NCI-H1417 (cell line): ENCODE data around the gene MAST2.
A peak's percentile ranks its signal among the peaks of the same experiment; 100 is the strongest.
"Not testable (repeated sequence)": the region's sequence is repeated elsewhere in the genome, so short reads cannot be mapped to it uniquely, and the experiment has no call there.

Source experiments
- DNase-seq, 3 experiments: peaks; one replicate each; lab custom pipeline; 2025; lab: John Stamatoyannopoulos, UW

MAST2 gene

DNA sequence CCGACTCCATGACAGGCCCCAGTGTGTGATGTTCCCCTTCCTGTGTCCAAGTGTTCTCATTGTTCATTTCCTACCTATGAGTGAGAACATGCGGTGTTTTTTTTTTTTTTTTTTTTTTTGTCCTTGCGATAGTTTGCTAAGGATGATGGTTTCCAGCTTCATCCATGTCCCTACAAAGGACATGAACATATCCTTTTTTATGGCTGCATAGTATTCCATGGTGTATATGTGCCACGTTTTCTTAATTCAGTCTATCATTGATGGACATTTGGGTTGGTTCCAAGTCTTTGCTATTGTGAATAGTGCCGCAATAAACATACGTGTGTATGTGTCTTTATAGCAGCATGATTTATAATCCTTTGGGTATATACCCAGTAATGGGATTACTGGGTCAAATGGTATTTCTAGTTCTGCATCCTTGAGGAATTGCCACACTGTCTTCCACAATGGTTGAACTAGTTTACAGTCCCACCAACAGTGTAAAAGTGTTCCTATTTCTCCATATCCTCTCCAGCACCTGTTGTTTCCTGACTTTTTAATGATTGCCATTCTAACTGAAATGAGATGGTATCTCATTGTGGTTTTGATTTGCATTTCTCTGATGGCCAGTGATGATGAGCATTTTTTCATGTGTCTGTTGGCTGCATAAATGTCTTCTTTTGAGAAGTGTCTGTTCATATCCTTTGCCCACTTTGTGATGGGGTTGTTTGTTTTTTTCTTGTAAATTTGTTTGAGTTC, 54.5 kb downstream of the MAST2 start:
- DNase-seq, result not testable (repeated sequence)

DNA sequence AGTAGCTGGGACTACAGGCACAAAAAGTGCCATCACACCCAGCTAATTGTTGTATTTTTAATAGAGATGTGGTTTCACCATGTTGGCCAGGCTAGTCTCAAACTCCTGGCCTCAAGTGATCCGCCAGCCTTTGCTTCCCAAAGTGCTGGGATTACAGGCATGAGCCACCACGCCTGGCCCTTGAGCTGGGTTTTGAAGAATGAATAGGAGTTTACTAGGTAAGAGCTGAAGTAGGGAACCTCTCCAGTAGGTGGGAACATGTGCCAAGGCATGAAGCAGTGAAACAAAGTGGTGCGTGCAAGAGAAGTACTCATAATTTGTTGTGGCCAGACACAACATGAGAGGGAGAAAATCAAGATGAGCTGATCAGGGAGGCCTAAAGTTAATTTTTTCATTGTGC, 55.8 kb downstream of the MAST2 start:
- DNase-seq, result no peak

DNA sequence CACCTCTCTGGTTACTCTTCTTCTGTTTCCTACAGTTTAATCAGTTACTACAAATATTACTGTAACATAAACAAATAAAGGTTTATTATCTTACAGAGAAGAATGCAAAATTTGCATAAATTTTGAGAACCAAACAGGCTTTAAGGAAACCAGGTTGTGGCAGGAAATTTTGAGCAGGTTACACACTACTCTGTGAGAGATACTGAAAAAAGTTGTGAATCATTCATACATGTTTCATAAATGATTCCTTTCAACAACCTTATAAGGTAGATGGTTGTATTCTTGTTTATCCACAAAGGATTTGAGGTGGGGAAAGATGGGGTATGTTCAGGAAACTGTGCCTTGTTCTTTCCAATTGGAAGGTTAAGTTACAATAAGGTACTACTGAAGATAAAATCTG, 58.6 kb downstream of the MAST2 start:
- no peak for DNase-seq

DNA sequence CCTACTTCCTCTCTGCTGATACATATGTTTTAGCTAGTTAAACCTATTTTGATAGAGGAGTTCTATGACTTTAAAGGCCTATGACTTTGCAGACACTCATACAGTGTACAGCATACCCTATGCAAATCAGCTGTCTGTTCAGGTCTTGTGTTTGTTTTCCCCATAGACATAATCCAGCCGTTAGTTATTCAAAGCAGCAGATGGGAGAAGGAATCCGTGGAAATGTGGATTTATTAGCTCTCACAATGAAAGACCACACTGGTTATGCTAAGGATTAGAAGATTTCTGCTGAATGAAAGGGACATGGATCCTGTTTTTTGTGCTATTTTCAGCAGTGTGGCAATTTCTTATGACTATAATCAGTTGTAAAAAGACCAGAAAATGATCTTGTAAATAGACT, 59.8 kb downstream of the MAST2 start:
- peak in 2 of 3 experiments; percentile 26 to 59 for DNase-seq

DNA sequence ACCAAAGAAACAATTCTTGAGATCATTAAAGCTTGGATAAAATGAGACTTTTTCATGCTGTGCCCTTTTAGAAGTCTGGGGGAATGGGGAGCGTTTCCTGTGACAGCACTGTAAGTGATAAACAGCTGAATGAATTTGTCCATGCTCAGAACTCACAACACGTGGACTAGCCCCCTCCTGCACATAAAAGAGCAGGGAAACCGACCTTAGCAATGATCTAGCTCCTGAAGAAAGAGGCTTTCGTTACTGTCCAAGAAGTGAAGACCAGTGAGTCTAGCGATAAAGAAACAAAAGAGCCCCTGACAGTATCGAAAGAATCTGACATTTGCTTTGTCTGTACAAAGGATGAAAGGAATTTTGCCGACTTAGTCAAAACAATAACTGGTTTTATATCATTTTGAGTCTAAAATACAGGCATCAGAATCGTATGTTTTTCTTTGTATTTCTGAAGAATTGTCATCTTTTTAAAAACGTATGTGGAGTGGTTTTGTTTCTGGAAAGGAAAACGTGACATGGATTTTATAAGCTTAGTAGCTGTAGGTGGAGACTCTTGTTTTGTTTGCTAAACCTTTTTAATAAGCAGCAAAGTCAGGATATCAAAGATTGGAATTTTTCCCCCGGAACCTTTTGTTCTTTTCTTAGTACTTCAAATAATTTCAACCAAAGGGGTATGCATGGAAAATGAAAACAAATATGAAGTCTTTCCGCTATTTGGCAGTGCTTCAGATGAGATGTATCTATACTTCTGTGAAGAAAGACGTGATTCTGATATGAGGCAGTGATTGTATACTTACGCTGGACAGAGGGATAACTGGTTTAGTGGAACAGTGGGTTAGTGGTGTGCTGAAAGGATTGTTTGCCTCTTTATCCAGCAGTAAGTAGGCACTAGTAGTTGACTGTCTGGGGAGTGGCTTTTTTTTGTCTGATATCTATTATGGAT, 61.0 kb downstream of the MAST2 start:
- peak in 1 of 3 experiments; percentile 15 for DNase-seq

DNA sequence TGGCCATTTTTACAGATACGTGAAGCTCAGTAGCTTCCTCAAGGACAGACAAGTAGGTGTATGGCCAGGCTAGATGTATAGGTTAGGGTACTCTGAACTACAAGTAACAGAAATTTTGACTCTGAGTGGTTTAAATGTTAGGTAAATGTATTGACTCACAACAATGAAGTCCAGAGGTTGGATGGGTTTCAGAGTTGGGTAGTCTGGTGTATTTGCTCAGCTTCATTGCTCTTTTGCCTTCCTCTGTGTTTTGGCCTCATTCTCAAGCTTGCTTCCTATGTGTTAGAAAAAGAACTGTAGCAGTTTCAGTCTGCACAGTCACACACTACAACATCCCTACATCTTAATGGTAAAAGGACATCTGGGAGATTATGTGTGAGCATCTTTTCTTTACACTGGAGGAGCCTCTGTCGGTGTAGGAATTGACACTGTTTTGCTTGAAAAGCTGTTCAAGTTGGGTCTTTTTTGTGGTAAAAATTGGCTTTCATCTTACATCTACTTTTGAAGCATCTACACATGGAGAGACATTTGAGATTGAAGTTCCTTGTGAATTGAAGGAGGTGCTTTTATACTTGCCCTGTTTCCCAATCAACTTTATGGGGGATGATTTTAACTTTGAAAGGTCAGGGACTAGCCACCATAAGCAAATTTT, 64.4 kb downstream of the MAST2 start:
- no peak for DNase-seq

DNA sequence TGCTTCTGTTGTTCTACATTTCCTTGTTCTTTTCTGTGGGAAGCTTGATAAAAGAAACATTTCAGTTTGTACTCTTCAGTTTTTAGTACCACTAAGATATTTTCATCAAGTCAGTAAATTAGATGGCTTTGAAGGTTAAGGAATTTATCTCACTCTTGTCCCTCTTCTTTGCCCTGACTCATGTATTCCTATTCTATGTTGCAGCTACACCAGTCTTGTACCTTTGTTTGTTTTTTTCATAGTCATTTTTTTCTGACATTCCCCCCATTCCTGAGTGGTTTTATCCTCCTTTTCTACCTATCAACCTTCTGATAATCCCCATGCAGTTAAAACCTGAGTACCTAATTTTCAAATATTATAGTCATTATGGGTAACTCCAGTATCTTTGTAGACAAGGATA, 65.4 kb downstream of the MAST2 start:
- no peak for DNase-seq

DNA sequence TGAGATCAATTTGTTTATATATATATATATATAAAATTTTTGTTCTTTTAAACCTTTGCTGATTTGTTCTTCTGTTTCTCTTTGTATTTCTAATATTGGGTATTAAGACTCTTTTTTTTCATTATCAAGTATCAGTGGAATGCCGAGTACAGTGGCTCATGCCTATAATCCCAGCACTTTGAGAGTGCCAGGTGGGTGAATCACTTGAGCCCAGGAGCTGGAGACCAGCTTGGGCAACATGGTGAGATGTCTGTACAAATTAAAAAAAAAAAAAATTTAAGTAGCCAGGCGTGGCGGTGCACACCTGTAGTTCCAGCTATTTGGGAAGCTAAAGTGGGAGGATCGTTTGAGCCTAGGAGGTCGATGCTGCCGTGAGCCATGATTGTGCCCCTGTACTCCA, 67.1 kb downstream of the MAST2 start:
- DNase-seq, result no peak

DNA sequence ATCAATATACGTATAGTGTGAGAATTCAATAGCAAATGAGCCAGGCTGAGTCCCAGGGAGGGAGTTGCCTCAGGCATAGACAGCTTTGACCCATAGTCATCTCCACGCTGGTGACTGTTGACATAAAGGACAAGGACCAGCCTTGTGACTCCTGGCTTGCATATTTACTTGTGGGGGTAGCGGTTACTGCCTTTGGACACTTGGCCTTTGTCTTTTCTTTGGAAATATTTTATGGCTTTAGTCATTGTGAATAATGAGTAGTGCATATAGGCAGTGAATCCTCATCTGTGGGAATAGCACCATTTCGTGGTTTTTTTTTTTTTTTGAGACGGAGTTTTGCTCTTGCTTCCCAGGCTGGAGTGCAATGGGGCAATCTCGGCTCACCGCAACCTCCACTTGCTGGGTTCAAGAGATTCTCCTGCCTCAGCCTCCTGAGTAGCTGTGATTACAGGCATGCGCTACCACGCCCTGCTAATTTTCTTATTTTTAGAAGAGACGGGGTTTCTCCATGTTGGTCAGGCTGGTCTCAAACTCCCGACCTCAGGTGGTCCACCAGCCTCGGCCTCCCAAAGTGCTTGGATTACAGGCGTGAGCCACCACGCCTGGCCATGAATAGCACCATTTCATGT, 68.9 kb downstream of the MAST2 start:
- not testable (repeated sequence) for DNase-seq

DNA sequence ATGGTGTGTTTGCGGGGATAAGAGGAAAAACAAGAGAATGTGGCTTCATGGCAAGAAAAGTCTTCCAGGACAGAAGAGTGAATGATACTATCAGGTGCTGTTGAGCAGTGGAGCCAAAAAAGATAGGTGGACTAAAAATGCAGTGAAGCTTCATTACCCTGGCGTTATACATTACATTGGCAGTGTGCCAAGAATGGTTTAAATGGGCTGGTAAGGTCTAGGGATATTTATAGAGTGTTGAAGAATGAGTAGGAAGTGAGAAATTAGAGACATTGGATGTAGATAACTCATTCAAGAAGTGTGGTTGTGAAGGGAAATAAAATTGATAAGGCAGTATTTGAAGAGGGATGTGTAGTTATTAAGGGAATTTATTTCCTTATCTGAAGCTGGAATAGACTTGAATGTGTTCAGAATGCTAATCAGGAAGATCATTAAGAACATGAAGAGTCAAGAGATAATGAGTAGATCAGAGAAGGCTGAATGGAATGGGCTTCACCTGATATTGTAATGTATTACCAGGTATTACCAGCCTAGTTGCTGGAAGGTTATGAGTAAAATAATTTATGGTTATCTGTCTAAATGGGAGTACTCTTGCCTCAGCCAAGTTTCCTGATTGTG, 72.7 kb downstream of the MAST2 start:
- DNase-seq, result peak; percentile 13 to 74 (median 67)

DNA sequence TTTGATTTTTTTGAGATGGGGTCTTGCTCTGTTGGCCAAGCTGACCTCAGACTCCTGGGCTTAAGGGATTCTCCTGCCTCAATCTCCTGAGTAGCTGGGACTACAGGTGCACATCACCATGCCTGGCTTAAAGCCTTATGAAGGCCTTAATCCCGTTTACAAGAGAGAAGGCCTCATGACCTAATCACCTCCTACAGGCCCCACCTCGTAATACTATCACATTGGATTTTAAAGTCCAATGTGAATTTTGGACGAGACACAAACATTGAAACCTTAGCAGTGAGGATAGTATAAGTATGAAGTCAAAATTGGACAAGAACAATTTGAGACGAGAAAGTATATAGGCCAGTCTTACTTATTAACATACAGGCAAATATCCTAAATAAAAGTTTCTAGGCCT, 73.9 kb downstream of the MAST2 start:
- DNase-seq, result no peak

DNA sequence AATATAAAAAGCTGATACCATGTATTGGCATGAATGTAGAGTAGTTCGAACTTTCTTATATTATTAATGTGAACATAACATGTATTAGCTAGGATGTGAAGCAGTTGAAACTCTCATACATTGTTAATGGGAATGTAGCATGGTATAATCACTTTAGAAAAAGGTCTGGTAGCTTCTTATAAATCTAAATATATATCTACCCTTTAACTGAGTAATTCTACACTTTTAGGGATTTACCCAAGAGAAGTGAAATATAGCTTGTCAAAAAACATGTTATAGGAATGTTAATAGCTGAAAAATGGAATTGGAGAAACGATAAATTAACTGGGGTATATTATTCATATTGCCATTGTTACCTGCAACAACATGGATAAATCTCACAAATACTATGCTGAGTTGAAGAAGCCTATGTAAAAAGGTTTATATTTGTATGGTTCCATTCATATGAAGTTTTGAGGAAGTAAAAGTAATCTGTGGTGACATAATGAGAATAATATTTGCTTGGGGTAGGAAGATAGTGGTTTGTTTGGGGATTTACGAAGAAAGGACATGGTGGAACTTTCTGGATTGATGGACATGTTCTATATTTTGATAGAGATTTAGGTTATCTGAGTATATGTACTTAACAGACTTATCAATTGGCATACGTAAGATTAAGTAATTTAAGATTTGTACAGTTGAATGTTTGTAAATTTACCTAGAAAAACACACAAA, 76.6 kb downstream of the MAST2 start:
- no peak for DNase-seq

DNA sequence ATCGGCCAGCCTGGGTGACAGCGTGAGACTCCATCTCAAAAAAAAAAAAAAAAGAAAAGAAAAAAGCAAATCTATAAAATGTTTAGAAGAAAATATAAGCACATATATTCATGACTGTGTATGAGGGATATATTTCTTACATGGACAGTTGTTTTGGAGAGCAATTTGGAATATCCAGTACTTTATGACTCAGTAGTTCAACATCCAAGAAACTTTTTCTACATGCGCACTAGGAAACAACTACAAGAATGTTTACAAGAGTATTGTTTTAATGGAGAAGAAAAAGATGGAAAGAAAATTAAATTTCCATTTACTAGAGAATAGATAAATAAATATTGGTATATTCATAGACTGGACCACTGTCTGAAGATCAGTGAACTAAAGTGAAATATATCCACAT, 77.5 kb downstream of the MAST2 start:
- no peak for DNase-seq

DNA sequence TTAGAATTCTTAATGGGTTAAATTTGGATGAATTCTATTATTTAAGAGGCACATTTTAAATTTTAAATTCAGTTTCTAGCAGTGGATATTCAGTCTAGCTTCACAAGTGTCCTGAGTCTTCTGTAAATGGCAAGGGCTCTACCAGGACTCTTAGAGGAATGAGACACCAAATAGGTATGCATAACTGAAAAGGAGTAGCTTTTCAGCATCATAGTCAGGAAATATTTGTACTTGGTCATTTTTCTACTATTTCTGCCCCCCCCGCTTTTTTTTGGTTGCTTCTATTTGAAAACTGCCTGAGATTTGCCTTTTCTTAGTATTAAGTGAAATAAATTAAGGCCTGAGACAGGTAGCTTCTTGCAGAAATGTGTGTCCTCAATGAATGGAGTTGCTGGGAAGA, 80.2 kb downstream of the MAST2 start:
- DNase-seq, result no peak

DNA sequence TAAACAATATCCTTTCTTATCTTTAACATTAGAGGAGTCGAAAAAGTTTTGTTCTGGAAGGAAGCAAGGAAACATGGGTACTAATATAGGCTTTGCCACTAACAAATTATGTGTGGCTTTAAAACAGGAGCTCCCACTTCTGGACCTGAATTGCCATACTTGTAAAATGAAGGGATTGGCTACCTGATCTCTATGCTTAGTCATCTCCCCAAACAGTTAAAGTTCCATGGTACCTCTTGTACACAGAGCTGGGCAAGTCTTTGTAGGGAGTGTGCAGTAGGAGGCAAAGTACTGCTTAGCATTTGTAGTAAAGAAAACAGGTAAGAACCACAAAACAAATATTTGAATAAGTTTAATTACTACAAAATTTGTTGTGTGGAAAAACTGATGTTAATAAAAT, 81.3 kb downstream of the MAST2 start:
- no peak for DNase-seq

DNA sequence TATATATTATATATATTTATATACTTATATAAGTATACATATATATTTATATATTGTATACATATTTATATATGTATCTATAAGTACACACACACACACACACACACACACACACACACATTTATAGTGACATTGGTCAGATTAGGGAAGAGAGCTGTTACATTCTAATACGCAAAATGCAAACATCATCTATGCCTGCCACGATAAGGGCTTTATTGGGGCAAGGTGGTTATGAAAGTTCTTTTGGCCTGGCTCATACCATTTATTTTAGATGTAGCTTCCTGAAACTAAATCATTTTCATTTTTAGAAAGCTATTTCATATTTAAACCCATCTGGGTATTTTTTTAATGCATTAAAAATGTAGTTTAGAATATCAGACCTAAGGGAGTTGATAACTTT, 82.8 kb downstream of the MAST2 start:
- no peak for DNase-seq

DNA sequence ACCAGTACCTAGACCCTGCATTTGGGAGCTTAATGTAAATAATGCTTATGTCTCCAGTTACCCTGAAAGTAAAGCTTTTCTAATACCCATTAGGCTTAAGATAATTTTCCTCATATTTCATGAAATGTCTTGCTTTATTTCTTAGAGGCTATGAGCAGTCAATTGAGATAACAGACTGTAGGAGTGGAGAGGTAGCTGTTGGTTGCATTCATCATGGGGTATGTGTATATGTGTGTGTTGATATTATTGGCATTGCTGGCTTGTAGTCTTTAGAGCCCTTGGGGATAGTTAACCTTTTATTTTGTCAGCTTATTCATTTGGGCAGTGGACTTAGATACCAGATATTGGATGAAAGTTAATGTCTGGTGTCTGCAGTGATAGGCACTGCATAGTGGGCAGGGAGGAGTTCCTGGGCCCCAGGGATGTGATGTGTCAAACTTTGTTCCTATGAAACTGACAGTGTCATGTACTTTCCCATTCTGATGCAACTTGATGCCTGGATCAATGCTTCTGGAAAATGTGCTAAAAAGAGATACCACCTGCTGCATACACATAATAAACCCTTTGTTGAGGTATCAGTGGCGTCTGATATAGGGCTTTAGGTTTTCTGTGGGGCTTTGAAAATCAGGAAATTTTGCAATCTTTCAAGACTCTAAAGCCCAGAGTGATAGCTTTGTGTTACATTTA, 83.9 kb downstream of the MAST2 start:
- DNase-seq, result no peak

DNA sequence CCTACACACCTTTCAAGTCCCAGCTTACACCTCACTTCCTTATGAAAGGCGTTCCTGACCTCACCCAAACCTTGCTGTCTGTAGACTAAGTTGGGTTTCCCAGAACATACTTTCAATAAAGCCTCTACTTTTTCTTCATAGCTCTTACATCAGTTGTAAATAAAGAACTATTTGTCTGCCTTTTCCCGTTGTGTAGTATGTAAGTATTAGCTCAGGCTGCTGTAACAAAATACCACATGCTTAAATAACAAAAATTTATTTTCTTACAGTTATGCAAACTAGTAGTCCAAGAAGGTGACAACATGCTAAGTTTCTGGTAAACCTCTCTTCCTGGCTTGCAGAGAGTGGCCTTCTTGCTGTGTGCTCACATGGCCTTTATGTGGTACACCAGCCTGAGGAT, 86.7 kb downstream of the MAST2 start:
- no peak for DNase-seq

DNA sequence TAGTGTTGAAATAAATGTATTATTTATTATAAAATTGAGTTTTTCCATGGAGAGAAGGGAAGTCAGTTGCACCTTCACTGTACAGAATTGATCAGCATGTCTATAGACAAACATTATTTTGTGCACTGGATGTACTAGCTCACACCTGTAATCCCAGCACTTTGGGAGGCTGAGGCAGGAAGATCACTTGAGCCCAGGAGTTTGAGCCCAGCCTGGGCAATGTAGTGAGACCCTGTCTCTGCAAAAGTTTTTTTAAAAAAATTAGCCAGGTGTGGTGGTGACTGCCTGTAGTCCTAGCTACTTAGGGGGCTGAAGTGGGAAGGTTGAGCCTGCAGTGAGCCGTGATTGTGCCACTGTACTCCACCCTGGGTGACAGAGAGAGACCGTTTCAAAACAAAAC, 87.7 kb downstream of the MAST2 start:
- no peak for DNase-seq

DNA sequence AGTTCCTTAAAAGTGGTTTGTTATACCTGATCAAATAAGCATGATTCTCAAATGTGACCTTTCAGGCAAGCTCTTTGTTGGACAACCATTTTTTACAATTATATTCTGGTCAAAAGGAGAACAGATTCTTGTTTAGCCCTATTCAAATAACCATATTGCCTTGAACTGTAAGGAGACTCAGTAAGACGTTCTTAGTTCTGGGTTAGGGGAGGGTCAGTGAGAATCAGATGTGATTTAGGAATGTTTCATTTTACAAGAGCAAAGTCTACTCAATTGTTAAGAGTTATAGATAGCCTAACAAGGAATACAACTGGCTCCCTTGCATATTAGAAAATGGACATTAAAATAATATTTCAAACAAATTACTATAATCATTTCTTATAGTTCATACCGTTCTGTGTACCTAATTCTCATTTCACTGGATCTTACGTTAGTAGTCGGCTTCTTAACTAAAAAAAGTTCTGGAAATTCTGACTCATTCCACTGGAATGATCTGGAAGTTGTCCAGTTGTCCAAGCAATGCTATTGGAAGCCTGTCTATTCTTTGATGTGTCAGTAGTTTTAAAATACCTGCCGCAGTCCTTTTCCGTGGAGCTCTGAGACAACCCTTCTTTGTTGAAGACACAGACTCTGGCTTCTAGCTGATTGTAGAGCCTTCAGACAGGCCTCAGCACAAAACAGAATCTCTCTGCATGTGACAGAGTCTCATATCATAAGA, 88.8 kb downstream of the MAST2 start:
- no peak for DNase-seq
